B cell (primary cell): Measurements from ENCODE around the gene XPNPEP2. TPM values are rescaled to one million over a fixed set of nuclear protein-coding genes. Genes with fewer than 3 reads are reported as not detected.

Experiments used
- ATAC-seq: fragments of 200-7000 bp; cut with Tn5 transposase; one replicate; pipeline ENCODE4 v1.10.0; 2021; ENCODE audit warnings: low read depth, mild to moderate bottlenecking, moderate number of reproducible peaks, moderate library complexity
- CTCF ChIA-PET: fragments of 350-600 bp; sonication (Branson Sonifier 250); formaldehyde crosslinking; loops from one replicate; lab custom pipeline; 2021; ENCODE audit warnings: antibody characterized with exemption, inconsistent platforms; lab: Charles Lee
- POLR2A ChIA-PET: fragments of 350-600 bp; sonication (Branson Sonifier 250); formaldehyde crosslinking; loops from one replicate; lab custom pipeline; 2021; ENCODE audit warnings: antibody characterized with exemption; lab: Charles Lee
- DNase-seq: peaks from one replicate; pipeline ENCODE4 v3.0.0; 2013
- H2AFZ ChIP-seq: 2 replicates; pipeline ENCODE4 v1.6.1; 2012; ENCODE audit warnings: mild to moderate bottlenecking, low read depth, low read length; ENCODE audit not compliant: insufficient read depth, poor library complexity, severe bottlenecking
- H3K27ac ChIP-seq, 2 donors: 1 replicate in 1 of 2; 2 replicates in 1 of 2; pipeline ENCODE4 v1.5.1; 2012 to 2013; ENCODE audit warnings: low read length in 2 of 2, mild to moderate bottlenecking in 2 of 2, moderate library complexity in 1 of 2
- H3K27me3 ChIP-seq, 4 experiments: fragments of 200-600 bp in 1 of 4; sonication (generic) in 1 of 4; replicated peaks in 1 of 4; 1 replicate in 2 of 4; 2 replicates in 2 of 4; pipeline versions ENCODE4 v1.6.1 to v1.7.0; 2013 to 2016; ENCODE audit warnings: low read length in 3 of 4, mild to moderate bottlenecking in 2 of 4, mixed read lengths in 1 of 4, moderate library complexity in 1 of 4; ENCODE audit not compliant: insufficient read depth in 4 of 4, control insufficient read depth in 3 of 4; ENCODE audit errors: control extremely low read depth in 1 of 4
- H3K36me3 ChIP-seq, 2 experiments: replicated peaks in 1 of 2; 1 replicate in 1 of 2; 2 replicates in 1 of 2; pipeline versions ENCODE4 v1.6.1 to v1.7.1; 2013; ENCODE audit warnings: low read length in 1 of 2; ENCODE audit not compliant: insufficient read depth in 2 of 2, control insufficient read depth in 1 of 2; ENCODE audit errors: control extremely low read depth in 1 of 2, extremely low read depth in 1 of 2
- H3K4me1 ChIP-seq, 2 donors: fragments of 200-600 bp in 1 of 2; sonication (generic) in 1 of 2; 1 replicate in 1 of 2; 2 replicates in 1 of 2; pipeline versions ENCODE4 v1.5.1 to v1.6.1; 2013 to 2017; ENCODE audit warnings: low read length in 2 of 2; ENCODE audit not compliant: control insufficient read depth in 2 of 2, insufficient read depth in 2 of 2
- H3K4me2 ChIP-seq: replicated peaks from 2 replicates; pipeline ENCODE3; 2012; ENCODE audit warnings: mild to moderate bottlenecking, low read depth, low read length; ENCODE audit not compliant: poor library complexity, severe bottlenecking
- H3K4me3 ChIP-seq, 5 experiments: fragments of 200-600 bp in 1 of 5; sonication (generic) in 1 of 5; 1 replicate in 3 of 5; 2 replicates in 2 of 5; pipeline versions ENCODE4 v1.5.1 to v1.7.0; 2011 to 2016; ENCODE audit warnings: low read length in 4 of 5, mild to moderate bottlenecking in 4 of 5, low read depth in 2 of 5, control low read depth in 1 of 5, moderate library complexity in 1 of 5; ENCODE audit not compliant: insufficient read depth in 1 of 5; ENCODE audit errors: control extremely low read depth in 1 of 5, extremely low read depth in 1 of 5
- H3K79me2 ChIP-seq: fragments of 200-600 bp; sonication (generic); one replicate; pipeline ENCODE4 v1.6.0; 2016; ENCODE audit warnings: low read length; ENCODE audit not compliant: control insufficient read depth, insufficient read depth
- H3K9ac ChIP-seq: fragments of 200-600 bp; sonication (generic); 2 replicates; pipeline ENCODE4 v1.6.1; 2017; ENCODE audit warnings: mild to moderate bottlenecking, low read length, moderate library complexity
- H3K9me3 ChIP-seq, 3 donors: one replicate each; pipeline versions ENCODE4 v1.6.1 to v1.7.1; 2013; ENCODE audit warnings: low read length in 2 of 3; ENCODE audit not compliant: control insufficient read depth in 2 of 3, insufficient read depth in 1 of 3; ENCODE audit errors: control extremely low read depth in 1 of 3
- H4K20me1 ChIP-seq: 2 replicates; pipeline ENCODE4 v1.6.0; 2012; ENCODE audit warnings: mild to moderate bottlenecking, low read length; ENCODE audit not compliant: insufficient read depth, control insufficient read depth, poor library complexity, severe bottlenecking
- H3K27ac Mint-ChIP-seq: one replicate; pipeline ENCODE4 v1.8.0; 2021; ENCODE audit warnings: mixed read lengths
- H3K27me3 Mint-ChIP-seq: one replicate; pipeline ENCODE4 v1.8.0; 2021; ENCODE audit warnings: mixed read lengths
- H3K4me1 Mint-ChIP-seq: one replicate; pipeline ENCODE4 v1.8.0; 2021; ENCODE audit warnings: mixed read lengths
- H3K4me3 Mint-ChIP-seq: one replicate; pipeline ENCODE4 v1.8.0; 2021; ENCODE audit warnings: mixed read lengths
- H3K9me3 Mint-ChIP-seq: one replicate; pipeline ENCODE4 v1.8.0; 2022; ENCODE audit warnings: mixed read lengths; ENCODE audit not compliant: insufficient read depth
- EZH2 ChIP-seq: IDR thresholded peaks from 2 replicates; pipeline ENCODE4 v1.6.1; 2012; ENCODE audit warnings: borderline replicate concordance, low read depth, mild to moderate bottlenecking, moderate library complexity, low read length; ENCODE audit not compliant: insufficient read depth, poor library complexity, severe bottlenecking
- WGBS: methylation state at CpG from one replicate; pipeline ENCODE4 v1.1.5; 2013; ENCODE audit warnings: missing lambda C conversion rate; ENCODE audit not compliant: insufficient coverage; 5-methylcytosine and 5-hydroxymethylcytosine counted together
- intact Hi-C: fragments of 100-400 bp; cut with micrococcal nuclease; formaldehyde crosslinking; loops from one replicate; pipeline ENCODE4 v1.10.0; 2022
- polyA plus RNA-seq: library from polyadenylated mRNA; depleted of rRNA; stranded (reverse); fragments of >200 nt; gene quantifications from 2 replicates; pipeline ENCODE4 v1.2.3, GENCODE V29; 2012
- total RNA-seq, 2 donors: library from RNA; stranded (reverse); fragments of 120-200 nt in 1 of 2; gene quantifications; 1 replicate in 1 of 2; 2 replicates in 1 of 2; pipeline versions ENCODE4 v1.2.3 to v1.2.4, GENCODE V29; 2013 to 2022
- TF ChIP-seq, protein P1 (sequence below): fragments of 200-600 bp; IDR thresholded peaks from one replicate; pipeline ENCODE4 v1.8.0; 2022; ENCODE audit warnings: antibody characterized with exemption, mild to moderate bottlenecking

Gene XPNPEP2
- total and polyA plus RNA-seq, 2 donors (not counting 1 experiment from before 2014, with no cell fraction given) = 0.31 TPM; not detected in 1

DNA sequence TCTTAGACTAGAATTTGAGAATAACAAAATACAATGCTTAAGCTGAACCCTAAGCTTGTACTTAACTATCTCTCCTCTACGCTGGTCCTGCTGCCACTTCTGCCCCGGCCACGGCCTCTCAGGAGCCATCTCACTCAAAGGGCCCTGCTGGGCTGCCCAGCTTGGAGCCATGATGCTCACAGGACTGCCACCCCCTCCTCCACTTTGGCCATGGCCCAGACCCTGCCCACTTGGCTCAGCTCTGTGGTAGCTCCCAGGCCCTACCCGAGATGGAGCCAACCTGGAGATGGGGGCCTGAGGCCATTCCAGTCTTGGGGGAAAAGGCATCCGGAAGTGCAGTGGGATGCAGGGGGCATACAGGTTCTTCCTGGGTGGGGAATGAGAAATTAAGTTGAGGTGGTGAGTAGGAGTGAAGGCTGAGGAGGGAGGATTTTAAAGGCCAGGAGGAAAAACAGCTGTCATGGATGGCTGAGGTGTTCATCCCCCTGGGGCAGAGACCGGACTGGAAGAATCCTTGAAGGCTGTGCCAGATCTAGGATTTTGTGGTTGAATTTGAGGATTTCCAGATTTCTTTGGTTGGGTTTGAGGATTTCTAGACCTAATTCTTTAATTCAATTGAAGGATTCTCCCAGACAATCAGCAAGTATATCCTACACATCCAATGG is 41.8 kb downstream of the XPNPEP2 start:
- ChIA-PET CTCF (interaction anchor here (1.1 to 4.5 kb wide), 11 partner anchors 9 to 385 kb away, joined by 3 to 32 read pairs (median 5); partner anchors contain the start of gene AIFM1), POLR2A (interaction anchor here (0.6 to 4.2 kb wide), 8 partner anchors 8 to 228 kb away, joined by 3 to 35 read pairs (median 14); partner anchors contain the start of gene XPNPEP2)
- no peaks in the 10 kb centered on the region for H3K9me3 ChIP-seq
- H3K4me1 Mint-ChIP-seq = peaks cover 60% of the 10 kb centered on the region
- no peaks in the 10 kb centered on the region for H3K9me3 Mint-ChIP-seq
- H3K4me3 ChIP-seq = peak overlapping the region; percentile 65 to 83 (median 78)
- 0% methylated on average over 3 of the region's 6 CpGs for WGBS
- H3K9ac ChIP-seq = peak overlapping the region; percentile 82
- H3K4me2 ChIP-seq = peak overlapping the region; percentile 85
- TF ChIP-seq, protein P1, sequence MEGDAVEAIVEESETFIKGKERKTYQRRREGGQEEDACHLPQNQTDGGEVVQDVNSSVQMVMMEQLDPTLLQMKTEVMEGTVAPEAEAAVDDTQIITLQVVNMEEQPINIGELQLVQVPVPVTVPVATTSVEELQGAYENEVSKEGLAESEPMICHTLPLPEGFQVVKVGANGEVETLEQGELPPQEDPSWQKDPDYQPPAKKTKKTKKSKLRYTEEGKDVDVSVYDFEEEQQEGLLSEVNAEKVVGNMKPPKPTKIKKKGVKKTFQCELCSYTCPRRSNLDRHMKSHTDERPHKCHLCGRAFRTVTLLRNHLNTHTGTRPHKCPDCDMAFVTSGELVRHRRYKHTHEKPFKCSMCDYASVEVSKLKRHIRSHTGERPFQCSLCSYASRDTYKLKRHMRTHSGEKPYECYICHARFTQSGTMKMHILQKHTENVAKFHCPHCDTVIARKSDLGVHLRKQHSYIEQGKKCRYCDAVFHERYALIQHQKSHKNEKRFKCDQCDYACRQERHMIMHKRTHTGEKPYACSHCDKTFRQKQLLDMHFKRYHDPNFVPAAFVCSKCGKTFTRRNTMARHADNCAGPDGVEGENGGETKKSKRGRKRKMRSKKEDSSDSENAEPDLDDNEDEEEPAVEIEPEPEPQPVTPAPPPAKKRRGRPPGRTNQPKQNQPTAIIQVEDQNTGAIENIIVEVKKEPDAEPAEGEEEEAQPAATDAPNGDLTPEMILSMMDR = no peak
- TF ChIP-seq EZH2 = no peak
- ATAC-seq (no peak), DNase-seq (peak; percentile 13)
- H3K36me3 ChIP-seq = peaks cover 0 to 31% of the 10 kb centered on the region in 2 experiments
- peaks cover 74 to 81% of the 10 kb centered on the region in 2 donors for H3K4me1 ChIP-seq
- H2AFZ ChIP-seq = no peak overlapping the region
- peaks cover 82% of the 10 kb centered on the region for H3K79me2 ChIP-seq
- H3K27ac Mint-ChIP-seq = peak overlapping the region; percentile 97
- intact Hi-C loops = loop anchor here (1.0 to 5.0 kb wide), 4 partner anchors 7 to 103 kb away; partner anchors contain the start of gene XPNPEP2
- peak overlapping the region; percentile 97 to 99 for H3K27ac ChIP-seq
- H3K27me3 ChIP-seq = no peaks in the 10 kb centered on the region
- peaks cover 39% of the 10 kb centered on the region for H4K20me1 ChIP-seq
- peak overlapping the region; percentile 89 for H3K4me3 Mint-ChIP-seq
- no peaks in the 10 kb centered on the region for H3K27me3 Mint-ChIP-seq
